ENCODE results near the gene C11orf54. TPM values are rescaled to one million over a fixed set of nuclear protein-coding genes. Genes with fewer than 3 reads are reported as not detected.
A peak's percentile ranks its signal among the peaks of the same experiment; 100 is the strongest.
"Not testable (repeated sequence)": the region's sequence is repeated elsewhere in the genome, so short reads cannot be mapped to it uniquely, and the experiment has no call there.

The C11orf54 gene
- total RNA-seq, 4 donors from 2014 or later, result 23.4 to 43.1 (median 37.1) TPM

- Histone ChIP-seq H3K36me3 (peaks cover 0 to 9% (median 0%) of the 10 kb centered on the region in 3 donors), H3K27ac (peak overlapping the region in 3 of 4 donors; percentile 29 to 61 (median 44)), H3K27me3 (no peaks in the 10 kb centered on the region), H3K4me3 (no peak overlapping the region), H3K4me1 (peaks cover 0 to 44% (median 12%) of the 10 kb centered on the region in 4 donors), H3K9me3 (no peaks in the 10 kb centered on the region)
- DNase-seq (ENCODE audit: low spot score in 2 of 2), result no peak
- TF ChIP-seq POLR2A (IDR thresholded peaks at IDR 0.05) (no peak), CTCF (IDR thresholded peaks at IDR 0.05) (no peak), EP300 (IDR thresholded peaks at IDR 0.05) (no peak)
- 67 to 73% methylated on average over 7 of the region's 7 CpGs for WGBS, 2 donors
Observed at GRCh38 chr11:93744669-93745004, 3.2 kb downstream of the C11orf54 start.

GRCh38 chr11:93745005-93745755 is 3.7 kb downstream of the C11orf54 start:
- not testable (repeated sequence) for H3K4me3 ChIP-seq; H3K27me3 ChIP-seq; H3K36me3 ChIP-seq; H3K9me3 ChIP-seq; DNase-seq (ENCODE audit: low spot score in 2 of 2)
- 38 to 41% methylated on average over 12 of the region's 12 CpGs for WGBS, 2 donors
- Histone ChIP-seq H3K27ac (peak overlapping the region in 3 of 4 donors; percentile 29 to 61 (median 44)), H3K4me1 (peaks cover 0 to 39% (median 8%) of the 10 kb centered on the region in 4 donors)

GRCh38 chr11:93746101-93746500 is 4.6 kb downstream of the C11orf54 start:
- H3K4me1 ChIP-seq, result peaks cover 0 to 39% (median 8%) of the 10 kb centered on the region in 4 donors
- H3K9me3 ChIP-seq, result no peaks in the 10 kb centered on the region
- H3K27ac ChIP-seq, result no peak overlapping the region
- TF ChIP-seq CTCF (IDR thresholded peaks at IDR 0.05) (no peak), EP300 (IDR thresholded peaks at IDR 0.05) (no peak), POLR2A (IDR thresholded peaks at IDR 0.05) (no peak)
- H3K36me3 ChIP-seq, result peaks cover 0 to 9% (median 0%) of the 10 kb centered on the region in 3 donors
- no peak for DNase-seq (ENCODE audit: low spot score in 2 of 2)
- no peak overlapping the region for H3K4me3 ChIP-seq
- no peaks in the 10 kb centered on the region for H3K27me3 ChIP-seq
- 67 to 68% methylated on average over 2 of the region's 2 CpGs for WGBS, 2 donors

GRCh38 chr11:93747122-93747521 is 5.7 kb downstream of the C11orf54 start:
- peaks cover 0 to 37% (median 6%) of the 10 kb centered on the region in 4 donors for H3K4me1 ChIP-seq
- H3K27ac ChIP-seq, result no peak overlapping the region
- no peak for TF ChIP-seq POLR2A (IDR thresholded peaks at IDR 0.05)
- no peak for TF ChIP-seq EP300 (IDR thresholded peaks at IDR 0.05)
- no peak for TF ChIP-seq CTCF (IDR thresholded peaks at IDR 0.05)
- no peaks in the 10 kb centered on the region for H3K9me3 ChIP-seq
- 78% methylated on average over 1 of the region's 1 CpG for WGBS, 2 donors
- H3K27me3 ChIP-seq, result no peaks in the 10 kb centered on the region
- H3K36me3 ChIP-seq, result peaks cover 0 to 13% (median 0%) of the 10 kb centered on the region in 3 donors
- DNase-seq (ENCODE audit: low spot score in 2 of 2), result no peak
- H3K4me3 ChIP-seq, result no peak overlapping the region

GRCh38 chr11:93751001-93751400 is 9.5 kb downstream of the C11orf54 start:
- peaks cover 0 to 9% (median 0%) of the 10 kb centered on the region in 4 donors for H3K4me1 ChIP-seq
- no peaks in the 10 kb centered on the region for H3K27me3 ChIP-seq
- H3K9me3 ChIP-seq, result no peaks in the 10 kb centered on the region
- 56 to 74% methylated on average over 1 of the region's 1 CpG for WGBS, 2 donors
- no peak overlapping the region for H3K4me3 ChIP-seq
- H3K27ac ChIP-seq, result no peak overlapping the region
- TF ChIP-seq CTCF (IDR thresholded peaks at IDR 0.05) (no peak), POLR2A (IDR thresholded peaks at IDR 0.05) (no peak), EP300 (IDR thresholded peaks at IDR 0.05) (no peak)
- H3K36me3 ChIP-seq, result peaks cover 4 to 30% (median 8%) of the 10 kb centered on the region in 3 donors
- no peak for DNase-seq (ENCODE audit: low spot score in 2 of 2)

Measured in tibial nerve (tissue), 4 donors.